Fibroblast of peridontal ligament (primary cell): Measurements from ENCODE around the gene AGXT.

Experiments used
- DNase-seq: peaks from one replicate; pipeline ENCODE4 v3.0.0-alpha.2; 2010; ENCODE audit errors: extremely low read depth

AGXT gene

DNA sequence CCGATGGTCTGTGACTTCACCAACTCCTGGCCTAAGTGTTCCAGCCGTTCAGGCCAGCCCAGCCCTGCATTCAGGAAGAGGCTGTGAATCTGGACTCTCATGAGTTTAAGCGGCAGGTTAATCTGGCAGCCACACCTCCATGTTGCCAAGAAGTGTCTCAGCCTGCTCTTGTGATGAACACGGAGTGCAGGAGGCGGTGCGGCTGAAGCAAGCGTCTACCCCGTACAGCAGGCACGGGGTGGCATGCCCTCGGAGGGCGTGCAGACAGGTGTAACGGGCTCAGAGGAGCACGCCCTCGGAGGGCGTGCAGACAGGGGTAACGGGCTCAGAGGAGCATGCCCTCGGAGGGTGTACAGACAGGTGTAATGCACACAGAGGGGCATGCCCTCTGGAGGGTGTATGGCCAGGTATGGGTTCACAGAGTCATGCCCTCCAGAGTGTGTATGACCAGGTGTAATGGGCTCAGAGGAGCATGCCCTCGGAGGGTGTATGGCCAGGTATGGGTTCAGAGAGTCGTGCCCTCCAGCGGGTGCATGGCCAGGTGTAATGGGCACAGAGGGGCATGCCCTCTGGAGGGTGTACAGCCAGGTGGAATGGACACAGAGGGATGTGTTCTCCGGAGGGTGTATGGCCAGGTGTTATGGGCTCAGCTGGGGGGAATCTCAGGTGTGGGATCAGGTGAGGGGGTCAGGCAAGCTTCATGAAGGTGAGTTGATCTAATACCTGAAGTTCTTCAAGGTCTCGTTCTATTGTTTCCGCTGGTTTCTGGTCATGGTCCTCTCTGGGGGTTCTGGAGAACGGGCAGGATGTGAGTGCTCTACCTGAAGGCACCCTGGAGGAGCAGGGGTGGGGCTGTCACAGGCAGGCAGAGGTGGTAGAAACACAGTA, 60.1 kb downstream of the AGXT start:
- no peak for DNase-seq

DNA sequence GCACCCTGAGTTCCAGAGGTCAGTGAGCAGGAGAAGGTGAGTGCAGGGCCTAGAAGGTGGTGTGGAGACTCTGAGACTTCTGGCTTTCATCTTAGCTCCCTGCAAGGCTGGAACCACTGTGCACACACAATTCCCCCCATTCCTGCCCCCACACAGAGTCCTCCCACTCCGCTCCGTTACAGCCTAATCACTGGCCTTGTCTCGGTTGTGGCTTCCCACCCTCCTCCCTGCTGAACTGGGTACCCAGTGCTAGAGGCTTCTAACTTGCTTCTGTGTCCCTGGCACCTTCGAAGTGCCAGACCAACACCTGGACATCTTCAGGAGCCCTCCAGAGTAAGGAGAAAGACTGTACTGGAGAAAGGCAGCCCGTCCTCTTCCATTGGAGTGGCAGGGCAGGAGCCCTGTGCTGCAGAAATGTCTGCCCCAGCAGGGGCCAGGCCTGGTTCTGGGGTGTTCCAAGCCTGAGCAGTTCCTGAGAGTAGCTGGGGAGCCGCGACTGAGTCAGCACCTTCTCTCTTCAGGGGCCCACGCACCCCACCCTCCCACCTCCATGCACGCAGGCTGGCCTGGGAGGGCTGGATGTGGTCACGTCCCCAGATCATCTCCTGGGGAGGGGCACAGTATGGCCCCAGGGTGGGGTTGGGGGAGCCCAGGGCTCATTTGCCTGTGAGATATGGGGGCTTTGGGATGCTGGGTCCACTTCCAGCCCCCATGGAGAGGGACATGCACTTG, 60.9 kb downstream of the AGXT start:
- DNase-seq: no peak
